Gastroesophageal sphincter (tissue), 4 donors: ENCODE data around the gene ACAP1. TPM values are rescaled to one million over a fixed set of nuclear protein-coding genes. Genes with fewer than 3 reads are reported as not detected.

Source experiments
- ATAC-seq: fragments of 150-250 bp; one replicate; pipeline ENCODE4 v1.9.1; 2016; ENCODE audit warnings: mild to moderate bottlenecking, moderate library complexity
- H3K27ac ChIP-seq, 4 donors: fragments of 200-600 bp; sonication (generic) in 3 of 4; 1 replicate in 3 of 4; 2 replicates in 1 of 4; pipeline ENCODE4 v1.5.1; 2016 to 2019
- H3K27me3 ChIP-seq: fragments of 200-600 bp; sonication (generic); one replicate; pipeline ENCODE4 v1.5.1; 2019
- H3K36me3 ChIP-seq, 2 donors: fragments of 200-600 bp; sonication (generic); one replicate each; pipeline ENCODE4 v1.5.1; 2019; ENCODE audit warnings: control low read depth in 1 of 2
- H3K4me1 ChIP-seq, 3 donors: fragments of 200-600 bp; sonication (generic); 1 replicate in 2 of 3; 2 replicates in 1 of 3; pipeline ENCODE4 v1.5.1; 2016 to 2019; ENCODE audit warnings: control low read depth in 2 of 3
- H3K4me3 ChIP-seq, 2 donors: fragments of 200-600 bp; sonication (generic); one replicate each; pipeline ENCODE4 v1.5.1; 2019; ENCODE audit warnings: mild to moderate bottlenecking in 1 of 2, moderate library complexity in 1 of 2
- H3K9me3 ChIP-seq, 3 donors: fragments of 200-600 bp; sonication (generic); one replicate each; pipeline ENCODE4 v1.5.1; 2017 to 2019; ENCODE audit warnings: control low read depth in 2 of 3
- CTCF ChIP-seq, 4 experiments: fragments of 200-600 bp in 2 of 4; fragments of 450-650 bp in 2 of 4; sonication (generic) in 1 of 4; IDR thresholded peaks; one replicate each; pipeline ENCODE4 v1.5.1; 2017 to 2019; ENCODE audit warnings: antibody characterized with exemption in 4 of 4, mild to moderate bottlenecking in 2 of 4, moderate library complexity in 2 of 4
- EP300 ChIP-seq: sonication (generic); formaldehyde crosslinking; IDR thresholded peaks from one replicate; pipeline ENCODE4 v1.6.1; 2017; ENCODE audit warnings: antibody characterized with exemption, mild to moderate bottlenecking
- POLR2A ChIP-seq, 2 donors: fragments of 450-650 bp; IDR thresholded peaks; one replicate each; pipeline ENCODE4 v1.6.1; 2017; ENCODE audit warnings: antibody characterized with exemption in 2 of 2, mild to moderate bottlenecking in 2 of 2, moderate library complexity in 1 of 2
- POLR2AphosphoS5 ChIP-seq: sonication (generic); formaldehyde crosslinking; IDR thresholded peaks from one replicate; pipeline ENCODE4 v1.6.1; 2017; ENCODE audit warnings: antibody characterized with exemption
- WGBS, 2 donors: methylation state at CpG; one replicate each; pipeline ENCODE4 v1.1.5; 2018; ENCODE audit warnings: low coverage in 1 of 2; 5-methylcytosine and 5-hydroxymethylcytosine counted together
- total RNA-seq, 4 donors: library from RNA; depleted of rRNA; stranded (reverse); fragments of >200 nt; gene quantifications; one replicate each; pipeline ENCODE4 v1.1.0, GENCODE V29; 2016

ACAP1 gene
- total RNA-seq, 4 donors from 2014 or later, result 2.0 to 4.6 (median 3.5) TPM

DNA sequence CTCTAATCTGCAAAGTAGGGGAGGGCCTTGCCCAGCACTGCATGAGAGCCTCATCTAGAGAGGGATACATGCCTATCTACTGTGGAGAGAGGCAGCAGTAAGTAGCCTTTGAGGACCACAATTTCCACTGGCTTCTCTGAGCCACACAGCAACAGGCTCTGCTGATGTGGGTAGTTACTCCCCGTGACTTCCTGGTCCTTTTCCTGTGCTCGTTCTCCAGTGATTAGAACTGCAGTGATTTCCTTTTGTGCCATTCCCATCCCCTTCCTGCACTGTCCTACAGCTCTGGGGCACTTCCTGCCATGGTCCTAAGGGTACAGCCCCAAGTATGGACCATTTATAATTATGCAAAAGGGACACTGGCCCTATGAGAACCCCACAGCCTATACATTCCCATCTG, 55.0 kb downstream of the ACAP1 start:
- Histone ChIP-seq H3K9me3 (no peaks in the 10 kb centered on the region), H3K27me3 (no peaks in the 10 kb centered on the region), H3K4me1 (peaks cover 2 to 35% (median 16%) of the 10 kb centered on the region in 3 donors), H3K27ac (peak overlapping the region in 1 of 4 donors; percentile 10), H3K4me3 (no peak overlapping the region), H3K36me3 (peaks cover 0 to 61% of the 10 kb centered on the region in 2 donors)
- 63 to 81% methylated on average over 2 of the region's 2 CpGs for WGBS, 2 donors
- no peak for ATAC-seq
- TF ChIP-seq CTCF (IDR thresholded peaks at IDR 0.05) (no peak), POLR2A (IDR thresholded peaks at IDR 0.05) (no peak), EP300 (no peak), POLR2AphosphoS5 (no peak)

DNA sequence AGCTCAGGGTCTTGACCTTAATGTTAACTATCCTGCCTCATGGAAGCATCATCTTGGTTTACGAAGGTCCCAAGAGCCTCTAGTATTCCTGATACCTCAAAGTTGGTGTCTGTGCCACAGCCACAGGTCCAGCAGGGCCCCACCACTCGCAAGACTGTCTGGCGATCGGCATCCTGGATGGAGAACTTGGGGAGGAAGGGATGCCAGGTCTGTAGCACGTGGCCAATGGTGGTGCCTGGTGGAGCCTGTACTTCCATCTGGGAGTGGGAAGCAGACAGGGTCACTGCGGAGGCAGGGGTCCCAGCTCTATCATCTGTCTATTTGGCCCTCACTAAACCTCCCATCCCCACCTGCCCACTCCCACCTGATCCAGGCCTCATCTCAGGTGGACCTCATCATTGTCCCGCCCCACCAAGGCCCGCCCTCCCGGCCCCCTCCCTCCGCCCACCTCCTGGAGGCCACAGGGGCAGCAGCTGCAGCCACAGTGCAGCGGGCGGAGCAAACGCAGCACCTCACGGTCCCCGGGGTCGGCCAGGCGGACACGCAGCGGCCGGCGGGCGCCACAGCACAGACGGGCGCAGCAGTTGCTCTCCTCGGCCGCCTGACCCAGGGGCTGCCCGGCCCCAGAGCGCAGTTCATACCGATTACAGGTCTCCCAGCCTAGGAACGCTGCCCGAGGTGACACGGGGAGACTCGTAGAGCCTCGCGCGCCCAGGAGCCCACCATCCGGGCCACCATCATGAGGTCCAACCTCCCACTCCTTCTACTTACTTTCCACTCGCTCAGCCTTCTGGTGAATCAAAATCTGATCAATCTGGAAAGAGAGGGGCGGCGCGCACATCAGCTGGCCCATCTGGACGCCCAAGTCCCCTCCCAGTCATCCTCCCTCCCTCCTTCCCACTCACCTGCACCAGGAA, 56.6 kb downstream of the ACAP1 start:
- Histone ChIP-seq H3K27me3 (no peaks in the 10 kb centered on the region), H3K27ac (peak overlapping the region in 3 of 4 donors; percentile 91 to 96 (median 92)), H3K9me3 (no peaks in the 10 kb centered on the region), H3K4me3 (peak overlapping the region; percentile 90), H3K4me1 (peaks cover 2 to 35% (median 16%) of the 10 kb centered on the region in 3 donors), H3K36me3 (peaks cover 0 to 46% of the 10 kb centered on the region in 2 donors)
- no peak for ATAC-seq
- WGBS, 2 donors, result 53% methylated on average over 3 of the region's 42 CpGs; no CpG with 5 or more reads in 1 of the 2 donors
- TF ChIP-seq EP300 (no peak), CTCF (IDR thresholded peaks at IDR 0.05) (no peak), POLR2A (IDR thresholded peaks at IDR 0.05) (no peak), POLR2AphosphoS5 (no peak)

- ATAC-seq, result peak; percentile 13
- H3K4me1 ChIP-seq, result peaks cover 2 to 35% (median 16%) of the 10 kb centered on the region in 3 donors
- H3K27ac ChIP-seq, result peak overlapping the region; percentile 81 to 96 (median 92)
- H3K27me3 ChIP-seq, result no peaks in the 10 kb centered on the region
- TF ChIP-seq POLR2A (IDR thresholded peaks at IDR 0.05), result no peak
- no peak for TF ChIP-seq EP300
- TF ChIP-seq CTCF (IDR thresholded peaks at IDR 0.05), result no peak
- TF ChIP-seq POLR2AphosphoS5, result no peak
- H3K36me3 ChIP-seq, result peaks cover 0 to 37% of the 10 kb centered on the region in 2 donors
- H3K9me3 ChIP-seq, result no peaks in the 10 kb centered on the region
- 12% methylated on average over 15 of the region's 48 CpGs; no CpG with 5 or more reads in 1 of the 2 donors for WGBS, 2 donors
- H3K4me3 ChIP-seq, result peak overlapping the region; percentile 90
Observed at GRCh38 chr17:7393613-7394451, 57.5 kb downstream of the ACAP1 start.

DNA sequence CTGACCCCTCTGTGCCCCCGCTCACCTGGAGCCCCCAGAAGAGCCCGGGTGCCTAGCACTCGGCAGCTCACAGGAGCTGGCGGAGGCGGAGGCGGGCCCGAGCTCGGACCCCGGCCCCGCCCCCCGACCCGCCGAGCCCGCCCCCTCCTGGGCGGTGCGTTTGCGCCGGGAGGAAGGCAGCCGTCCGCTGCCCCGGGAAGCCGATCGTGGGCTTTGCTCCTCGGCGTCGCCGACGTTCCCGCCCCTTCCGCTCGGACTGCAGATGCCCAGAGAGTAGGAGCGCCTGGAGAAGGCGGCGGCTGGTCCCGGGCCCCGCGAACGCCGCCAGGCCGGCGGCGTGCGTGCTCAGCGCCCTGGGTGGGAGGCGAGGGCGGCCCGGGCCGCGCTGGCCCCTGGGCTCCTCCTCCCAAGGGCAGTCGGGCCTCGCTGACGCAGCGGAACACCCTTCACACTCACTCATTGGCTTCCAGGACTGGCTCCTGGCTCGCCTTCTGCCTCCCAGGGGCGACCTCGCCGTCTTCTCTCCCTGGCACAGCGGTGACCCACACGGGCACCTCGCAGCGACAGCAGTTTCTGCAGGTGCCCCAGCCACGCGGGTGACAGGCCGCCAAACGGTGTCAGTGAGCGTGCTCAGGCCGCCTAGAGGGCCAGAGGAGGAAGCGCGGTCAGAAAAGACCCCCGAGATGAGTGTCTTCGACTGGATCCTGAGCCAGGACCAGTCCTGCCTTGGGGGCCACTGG, 58.3 kb downstream of the ACAP1 start, which contains the start of gene PLSCR3:
Gene PLSCR3, minus strand, starts transcription at position 74 of the 740 bp plus-strand sequence. CDS start 415 bp downstream, outside the sequence.
- TF ChIP-seq EP300, result no peak
- peak; percentile 85 to 92 for TF ChIP-seq POLR2A (IDR thresholded peaks at IDR 0.05)
- TF ChIP-seq POLR2AphosphoS5, result peak; percentile 74
- peak in 3 of 4 experiments; percentile 40 to 61 (median 52) for TF ChIP-seq CTCF (IDR thresholded peaks at IDR 0.05)
- ATAC-seq, result peak; percentile 95
- no peaks in the 10 kb centered on the region for H3K27me3 ChIP-seq
- H3K27ac ChIP-seq, result peak within 1 kb of the TSS; percentile 81 to 96 (median 92)
- peak within 1 kb of the TSS; percentile 90 for H3K4me3 ChIP-seq
- H3K36me3 ChIP-seq, result peaks cover 0 to 29% of the 10 kb centered on the region in 2 donors
- H3K4me1 ChIP-seq, result peaks cover 2 to 35% (median 16%) of the 10 kb centered on the region in 3 donors
- WGBS, 2 donors, result no CpG with 5 or more reads among the region's 71 CpGs
- H3K9me3 ChIP-seq, result no peaks in the 10 kb centered on the region
